HepG2 (cell line): ENCODE measurements around the gene AFF1. TPM values are rescaled to one million over a fixed set of nuclear protein-coding genes. Genes with fewer than 3 reads are reported as not detected.

Source experiments
- CC2D1A ChIP-seq: sonication (generic); formaldehyde crosslinking; IDR thresholded peaks from 2 replicates; pipeline ENCODE4 v1.8.1; 2023; ENCODE audit warnings: mild to moderate bottlenecking, missing genetic modification reagents
- CERS6 ChIP-seq: sonication (generic); formaldehyde crosslinking; IDR thresholded peaks from 2 replicates; pipeline ENCODE4 v1.5.0; 2020; ENCODE audit warnings: missing genetic modification reagents
- DMTF1 ChIP-seq: sonication (generic); formaldehyde crosslinking; IDR thresholded peaks from 2 replicates; pipeline ENCODE4 v1.4.0; 2020; ENCODE audit warnings: mild to moderate bottlenecking, missing genetic modification reagents
- E2F5 ChIP-seq: sonication (generic); formaldehyde crosslinking; conservative IDR thresholded peaks from 2 replicates; pipeline ENCODE4 v1.4.0; 2020; ENCODE audit warnings: missing genetic modification reagents
- GABPB1 ChIP-seq: IDR thresholded peaks from 2 replicates; pipeline ENCODE4 v1.6.1; 2016; ENCODE audit warnings: mild to moderate bottlenecking, missing genetic modification reagents, moderate library complexity, missing compliant biosample characterization
- HMG20B ChIP-seq: conservative IDR thresholded peaks from 2 replicates; pipeline ENCODE4 v1.6.1; 2016; ENCODE audit warnings: missing genetic modification reagents, missing compliant biosample characterization
- PRPF4 ChIP-seq: fragments of 200-400 bp; formaldehyde crosslinking; IDR thresholded peaks from 2 replicates; pipeline ENCODE4 v1.6.1; 2016; ENCODE audit warnings: low read length, low read depth; ENCODE audit not compliant: poor library complexity, severe bottlenecking
- ZBTB1 ChIP-seq: sonication (generic); formaldehyde crosslinking; IDR thresholded peaks from 2 replicates; pipeline ENCODE4 v1.4.0; 2020; ENCODE audit warnings: missing genetic modification reagents, borderline replicate concordance
- ZFP36L1 ChIP-seq: sonication (generic); formaldehyde crosslinking; IDR thresholded peaks from 2 replicates; pipeline ENCODE4 v1.8.0; 2022; ENCODE audit warnings: mild to moderate bottlenecking, missing genetic modification reagents, moderate library complexity
- ZNF124 ChIP-seq: sonication (generic); formaldehyde crosslinking; IDR thresholded peaks from 2 replicates; pipeline ENCODE4 v1.4.0; 2020; ENCODE audit warnings: missing genetic modification reagents
- ZNF138 ChIP-seq: sonication (generic); formaldehyde crosslinking; IDR thresholded peaks from 2 replicates; pipeline ENCODE4 v1.5.0; 2020; ENCODE audit warnings: mild to moderate bottlenecking, low read depth, missing genetic modification reagents
- ZNF143 ChIP-seq: sonication (generic); formaldehyde crosslinking; IDR thresholded peaks from 2 replicates; pipeline ENCODE4 v1.4.0; 2020; ENCODE audit warnings: missing genetic modification reagents
- ZNF160 ChIP-seq: sonication (generic); formaldehyde crosslinking; IDR thresholded peaks from 2 replicates; pipeline ENCODE4 v1.8.0; 2022; ENCODE audit warnings: mild to moderate bottlenecking, inconsistent platforms, missing genetic modification reagents
- ZNF382 ChIP-seq: sonication (generic); formaldehyde crosslinking; IDR thresholded peaks from 2 replicates; pipeline ENCODE4 v1.5.0; 2020; ENCODE audit warnings: missing genetic modification reagents, mild to moderate bottlenecking, borderline replicate concordance
- ZNF569 ChIP-seq: sonication (generic); formaldehyde crosslinking; IDR thresholded peaks from 2 replicates; pipeline ENCODE4 v1.5.0; 2020; ENCODE audit warnings: mild to moderate bottlenecking, missing genetic modification reagents, moderate library complexity, borderline replicate concordance
- ZSCAN31 ChIP-seq: sonication (generic); formaldehyde crosslinking; IDR thresholded peaks from 2 replicates; pipeline ENCODE4 v1.5.0; 2020; ENCODE audit warnings: low read depth, mild to moderate bottlenecking, missing genetic modification reagents
- polyA plus RNA-seq, 8 experiments: library from polyadenylated mRNA; depleted of rRNA in 3 of 8; stranded (reverse) in 7 of 8; unstranded in 1 of 8; fragments of >200 nt; fragmentation: Illumina TruSeq in 4 of 8; extraction: Trizol in 4 of 8; gene quantifications; 2 replicates each; pipeline versions ENCODE4 v1.2.1 to v1.2.3, GENCODE V29; 2011 to 2016; ENCODE audit warnings: low read depth in 4 of 8, missing spikeins in 1 of 8, mixed read lengths in 1 of 8; ENCODE audit not compliant: insufficient read depth in 1 of 8
- total RNA-seq, 5 experiments: library from RNA; depleted of rRNA; stranded (reverse); fragments of >200 nt; fragmentation: Illumina TruSeq; extraction: Trizol; gene quantifications; 2 replicates each; pipeline ENCODE4 v1.2.3, GENCODE V29; 2016; ENCODE audit warnings: low read depth in 1 of 5
- TF ChIP-seq, protein P1 (sequence below): sonication (generic); formaldehyde crosslinking; IDR thresholded peaks from 2 replicates; pipeline ENCODE4 v1.5.0; 2020; ENCODE audit warnings: mild to moderate bottlenecking, low read depth, missing genetic modification reagents, borderline replicate concordance
- TF ChIP-seq, protein P2 (sequence below): sonication (generic); formaldehyde crosslinking; IDR thresholded peaks from 2 replicates; pipeline ENCODE4 v1.4.0; 2020; ENCODE audit warnings: low read depth, missing genetic modification reagents
- TF ChIP-seq, protein P3 (sequence below): sonication (generic); formaldehyde crosslinking; IDR thresholded peaks from 2 replicates; pipeline ENCODE4 v1.4.0; 2020; ENCODE audit warnings: missing genetic modification reagents

Gene AFF1
- total and polyA plus RNA-seq, 2 of the 13 experiments (the other 11 are each of a cell fraction or from before 2014, with no cell fraction given): 15.5 to 15.9 TPM

DNA sequence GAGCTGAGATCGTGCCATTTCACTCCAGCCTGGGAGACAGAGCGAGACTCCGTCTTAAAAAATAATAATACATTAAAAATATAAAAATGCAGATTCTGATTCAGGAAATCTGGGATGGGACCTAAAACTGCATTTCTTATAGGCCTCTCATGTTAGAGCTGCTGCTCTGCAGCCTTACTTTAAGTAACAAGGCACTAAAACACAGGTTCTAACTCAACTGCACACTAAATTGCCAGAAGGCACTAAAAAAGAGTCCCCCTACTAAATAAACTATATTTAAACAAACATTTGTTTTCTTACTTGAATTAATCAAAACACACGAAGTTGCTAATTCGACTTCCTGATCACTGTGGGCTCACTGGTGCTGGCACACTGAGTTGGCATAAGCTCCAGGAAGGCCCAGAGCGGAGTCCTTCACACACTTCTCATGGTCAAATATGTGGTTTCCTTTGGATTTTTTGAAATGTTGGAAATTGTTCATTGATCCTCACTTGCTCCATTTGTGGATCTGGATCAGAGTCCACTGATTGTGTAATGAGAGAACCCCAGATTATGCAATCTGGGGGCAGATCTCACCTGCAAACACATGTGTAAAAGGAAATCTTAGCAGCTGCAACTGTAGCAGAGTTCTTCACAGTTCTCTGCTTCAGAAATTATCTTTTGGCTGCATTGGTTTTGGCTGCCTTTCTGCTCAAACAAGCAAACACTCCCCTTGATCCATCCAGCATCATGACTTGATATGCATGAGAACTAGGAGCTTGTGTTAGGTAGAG is 59.3 kb downstream of the AFF1 start (continued):
- TF ChIP-seq DMTF1 (CRISPR knock-in tag) (no peak), GABPB1 (CRISPR knock-in tag) (no peak), ZFP36L1 (CRISPR knock-in tag) (no peak), ZNF143 (CRISPR knock-in tag) (no peak), ZBTB1 (CRISPR knock-in tag) (no peak), PRPF4 (no peak), ZNF124 (CRISPR knock-in tag) (peak; percentile 94; the same call in 1 of the 2 replicates), HMG20B (CRISPR knock-in tag) (peak; percentile 53; the same call in 1 of the 2 replicates), ZNF569 (no peak), ZNF138 (CRISPR knock-in tag) (no peak), ZSCAN31 (CRISPR knock-in tag) (no peak), ZNF382 (CRISPR knock-in tag) (no peak), CC2D1A (CRISPR knock-in tag) (no peak), E2F5 (CRISPR knock-in tag) (no peak), ZNF160 (0 out of 2 replicates have a peak, but pooled peaks have one; percentile 46), CERS6 (no peak)
- TF ChIP-seq, protein P1, sequence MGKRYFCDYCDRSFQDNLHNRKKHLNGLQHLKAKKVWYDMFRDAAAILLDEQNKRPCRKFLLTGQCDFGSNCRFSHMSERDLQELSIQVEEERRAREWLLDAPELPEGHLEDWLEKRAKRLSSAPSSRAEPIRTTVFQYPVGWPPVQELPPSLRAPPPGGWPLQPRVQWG: no peak
- TF ChIP-seq, protein P2, sequence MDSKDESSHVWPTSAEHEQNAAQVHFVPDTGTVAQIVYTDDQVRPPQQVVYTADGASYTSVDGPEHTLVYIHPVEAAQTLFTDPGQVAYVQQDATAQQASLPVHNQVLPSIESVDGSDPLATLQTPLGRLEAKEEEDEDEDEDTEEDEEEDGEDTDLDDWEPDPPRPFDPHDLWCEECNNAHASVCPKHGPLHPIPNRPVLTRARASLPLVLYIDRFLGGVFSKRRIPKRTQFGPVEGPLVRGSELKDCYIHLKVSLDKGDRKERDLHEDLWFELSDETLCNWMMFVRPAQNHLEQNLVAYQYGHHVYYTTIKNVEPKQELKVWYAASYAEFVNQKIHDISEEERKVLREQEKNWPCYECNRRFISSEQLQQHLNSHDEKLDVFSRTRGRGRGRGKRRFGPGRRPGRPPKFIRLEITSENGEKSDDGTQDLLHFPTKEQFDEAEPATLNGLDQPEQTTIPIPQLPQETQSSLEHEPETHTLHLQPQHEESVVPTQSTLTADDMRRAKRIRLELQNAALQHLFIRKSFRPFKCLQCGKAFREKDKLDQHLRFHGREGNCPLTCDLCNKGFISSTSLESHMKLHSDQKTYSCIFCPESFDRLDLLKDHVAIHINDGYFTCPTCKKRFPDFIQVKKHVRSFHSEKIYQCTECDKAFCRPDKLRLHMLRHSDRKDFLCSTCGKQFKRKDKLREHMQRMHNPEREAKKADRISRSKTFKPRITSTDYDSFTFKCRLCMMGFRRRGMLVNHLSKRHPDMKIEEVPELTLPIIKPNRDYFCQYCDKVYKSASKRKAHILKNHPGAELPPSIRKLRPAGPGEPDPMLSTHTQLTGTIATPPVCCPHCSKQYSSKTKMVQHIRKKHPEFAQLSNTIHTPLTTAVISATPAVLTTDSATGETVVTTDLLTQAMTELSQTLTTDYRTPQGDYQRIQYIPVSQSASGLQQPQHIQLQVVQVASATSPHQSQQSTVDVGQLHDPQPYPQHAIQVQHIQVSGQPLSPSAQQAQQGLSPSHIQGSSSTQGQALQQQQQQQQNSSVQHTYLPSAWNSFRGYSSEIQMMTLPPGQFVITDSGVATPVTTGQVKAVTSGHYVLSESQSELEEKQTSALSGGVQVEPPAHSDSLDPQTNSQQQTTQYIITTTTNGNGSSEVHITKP (CRISPR knock-in tag): peak; percentile 65; the same call in 1 of the 2 replicates
- TF ChIP-seq, protein P3, sequence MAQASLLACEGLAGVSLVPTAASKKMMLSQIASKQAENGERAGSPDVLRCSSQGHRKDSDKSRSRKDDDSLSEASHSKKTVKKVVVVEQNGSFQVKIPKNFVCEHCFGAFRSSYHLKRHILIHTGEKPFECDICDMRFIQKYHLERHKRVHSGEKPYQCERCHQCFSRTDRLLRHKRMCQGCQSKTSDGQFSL: no peak
